Measurements from ENCODE around the gene FAM216A. TPM values are rescaled to one million over a fixed set of nuclear protein-coding genes. Genes with fewer than 3 reads are reported as not detected.
A peak's percentile ranks its signal among the peaks of the same experiment; 100 is the strongest.

FAM216A gene
- total RNA-seq, 3 donors from 2014 or later = 6.1 to 10.5 (median 8.5) TPM

DNA sequence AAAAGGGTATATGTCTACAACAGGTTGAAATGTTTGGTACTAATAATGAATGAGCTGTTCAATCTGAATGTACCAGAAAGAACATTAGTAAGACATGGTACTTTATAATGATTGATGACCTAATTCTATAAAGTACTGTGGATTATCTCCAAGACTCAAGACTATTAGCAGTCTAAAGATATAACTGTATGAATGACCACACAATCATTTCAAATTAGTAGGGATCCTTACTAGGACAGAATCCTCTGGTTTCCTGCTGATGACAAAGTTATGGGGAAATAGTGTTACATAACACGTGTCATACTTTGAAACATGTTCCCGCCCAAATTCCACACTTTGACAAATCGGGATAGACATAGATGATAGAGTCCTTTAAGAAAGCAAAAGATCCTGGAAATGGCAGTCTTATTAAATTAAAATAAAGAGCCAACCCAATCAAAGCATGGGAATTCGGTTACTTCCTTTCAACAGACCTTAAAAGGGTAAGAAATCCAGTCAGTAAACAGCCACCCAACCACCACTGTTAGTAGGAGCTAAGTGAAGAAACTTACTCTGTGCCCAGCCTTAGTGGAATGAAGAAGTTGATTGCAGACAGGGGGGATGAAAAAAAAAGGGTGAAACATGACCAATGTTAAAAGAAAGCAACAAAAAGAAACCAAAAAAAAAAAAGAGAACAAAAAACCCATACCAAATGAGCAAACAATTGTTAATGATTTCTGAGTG is 30.5 kb downstream of the FAM216A start:
- TF ChIP-seq CTCF (IDR thresholded peaks at IDR 0.05) = no peak
- no peak for TF ChIP-seq POLR2AphosphoS5 (IDR thresholded peaks at IDR 0.05)
- TF ChIP-seq POLR2A (IDR thresholded peaks at IDR 0.05) = no peak
- Histone ChIP-seq H3K36me3 (no peaks in the 10 kb centered on the region), H3K27me3 (no peaks in the 10 kb centered on the region), H3K4me1 (peaks cover 0 to 3% of the 10 kb centered on the region in 2 donors), H3K9me3 (no peaks in the 10 kb centered on the region), H3K4me3 (no peak overlapping the region), H3K27ac (no peak overlapping the region)
- DNase-seq (ENCODE audit: low spot score in 2 of 2) = no peak
- intact Hi-C loops (cut with DNase I; ENCODE audit: low total_unique reads) = no loop called here

GRCh38 chr12:110501399-110501751 is 32.7 kb downstream of the FAM216A start:
- DNase-seq (ENCODE audit: low spot score in 2 of 2) = peak in 1 of 2 donors; percentile 61
- no peaks in the 10 kb centered on the region for H3K27me3 ChIP-seq
- peak overlapping the region; percentile 85 to 100 (median 90) for H3K4me3 ChIP-seq
- intact Hi-C loops (cut with DNase I; ENCODE audit: low total_unique reads) = no loop called here
- H3K9me3 ChIP-seq = no peaks in the 10 kb centered on the region
- no peak for TF ChIP-seq POLR2AphosphoS5 (IDR thresholded peaks at IDR 0.05)
- TF ChIP-seq CTCF (IDR thresholded peaks at IDR 0.05) = no peak
- TF ChIP-seq POLR2A (IDR thresholded peaks at IDR 0.05) = no peak
- peaks cover 0 to 3% of the 10 kb centered on the region in 2 donors for H3K4me1 ChIP-seq
- no peaks in the 10 kb centered on the region for H3K36me3 ChIP-seq
- peak overlapping the region; percentile 86 to 95 for H3K27ac ChIP-seq

DNA sequence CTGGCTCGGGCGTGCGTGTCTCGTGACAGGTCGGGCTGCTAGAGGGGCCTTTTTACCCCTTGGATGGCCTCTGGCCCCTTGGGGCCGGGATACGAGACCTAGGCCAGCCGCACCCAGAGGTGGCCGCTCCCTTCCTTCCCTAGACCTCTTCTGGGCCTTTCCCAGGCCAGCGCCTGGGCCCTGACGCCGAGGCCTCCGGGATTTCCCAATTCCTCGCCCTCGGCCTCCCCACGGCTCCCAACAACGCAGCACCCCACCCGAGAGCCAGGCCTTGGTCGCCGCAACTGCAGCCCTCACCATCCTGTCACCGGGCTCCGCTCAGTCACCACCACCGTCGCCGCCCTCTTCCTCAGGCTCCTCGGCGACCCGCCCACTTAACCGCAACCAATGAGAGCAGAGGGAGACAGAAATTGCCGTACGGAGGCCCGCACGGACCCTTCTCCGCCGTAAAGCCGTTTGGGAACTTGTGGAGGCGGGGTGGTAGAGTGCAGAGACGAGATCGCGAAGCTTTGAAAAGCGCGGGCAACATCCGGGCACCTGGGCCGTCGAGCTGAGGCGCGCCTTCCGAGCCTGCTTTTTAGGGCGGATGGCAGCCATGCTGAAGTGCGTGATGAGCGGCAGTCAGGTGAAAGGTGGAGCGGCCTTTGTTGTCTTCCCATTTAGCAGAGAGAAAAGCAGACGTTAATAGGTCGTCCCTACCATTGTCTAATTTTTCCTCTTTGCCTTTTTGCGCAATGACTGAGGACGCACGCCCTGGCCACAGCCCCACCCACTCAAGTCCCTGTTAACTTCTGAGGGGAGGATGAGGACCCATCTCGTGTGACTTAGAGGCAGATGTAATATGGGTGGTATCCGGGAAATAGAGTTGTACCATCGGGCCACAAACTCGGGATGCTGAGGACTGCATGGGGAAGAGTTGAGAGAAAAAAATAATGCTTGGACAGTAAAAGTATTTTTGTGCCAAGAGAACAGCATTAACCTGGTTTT is 33.4 kb downstream of the FAM216A start, which contains the start of the genes RAD9B and VPS29:
Gene RAD9B, plus strand, starts transcription at position 580 of the 987 bp plus-strand sequence. Its CDS starts 7 bp downstream, at position 587.
Gene VPS29, minus strand, starts transcription at position 360 of the 987 bp plus-strand sequence. Its CDS starts 60 bp downstream, at position 300.
- H3K27ac ChIP-seq = peak within 1 kb of the TSS; percentile 86 to 95
- peak; percentile 97 to 98 for DNase-seq (ENCODE audit: low spot score in 2 of 2)
- no peaks in the 10 kb centered on the region for H3K27me3 ChIP-seq
- H3K9me3 ChIP-seq = no peaks in the 10 kb centered on the region
- H3K4me1 ChIP-seq = peaks cover 0 to 3% of the 10 kb centered on the region in 2 donors
- intact Hi-C loops (cut with DNase I; ENCODE audit: low total_unique reads) = no loop called here
- TF ChIP-seq POLR2A (IDR thresholded peaks at IDR 0.05) (peak; percentile 85), CTCF (IDR thresholded peaks at IDR 0.05) (no peak), POLR2AphosphoS5 (IDR thresholded peaks at IDR 0.05) (peak; percentile 93 to 98 (median 97))
- no peaks in the 10 kb centered on the region for H3K36me3 ChIP-seq
- peak within 1 kb of the TSS; percentile 85 to 100 (median 90) for H3K4me3 ChIP-seq

- no peaks in the 10 kb centered on the region for H3K9me3 ChIP-seq
- H3K36me3 ChIP-seq = no peaks in the 10 kb centered on the region
- intact Hi-C loops (cut with DNase I; ENCODE audit: low total_unique reads) = no loop called here
- no peak for DNase-seq (ENCODE audit: low spot score in 2 of 2)
- TF ChIP-seq POLR2AphosphoS5 (IDR thresholded peaks at IDR 0.05) (no peak), CTCF (IDR thresholded peaks at IDR 0.05) (no peak), POLR2A (IDR thresholded peaks at IDR 0.05) (no peak)
- H3K4me3 ChIP-seq = no peak overlapping the region
- H3K27ac ChIP-seq = no peak overlapping the region
- peaks cover 0 to 3% of the 10 kb centered on the region in 2 donors for H3K4me1 ChIP-seq
- H3K27me3 ChIP-seq = no peaks in the 10 kb centered on the region
Measured at GRCh38 chr12:110503432-110503831, 34.8 kb downstream of the FAM216A start.
